ENCODE measurements around the gene HABP2. TPM values are rescaled to one million over a fixed set of nuclear protein-coding genes. Genes with fewer than 3 reads are reported as not detected.

HABP2 gene
- total RNA-seq, 4 donors from 2014 or later, result 0.72 TPM; not detected in 3

GRCh38 chr10:113603057-113603777, 50.4 kb downstream of the HABP2 start:
- H3K9me3 ChIP-seq, result no peaks in the 10 kb centered on the region
- 87% methylated on average over 13 of the region's 13 CpGs for WGBS
- TF ChIP-seq POLR2AphosphoS5 (IDR thresholded peaks at IDR 0.05) (no peak), POLR2A (IDR thresholded peaks at IDR 0.05) (no peak), CTCF (IDR thresholded peaks at IDR 0.05) (no peak), EP300 (IDR thresholded peaks at IDR 0.05) (no peak)

GRCh38 chr10:113604572-113604971, 51.7 kb downstream of the HABP2 start:
- H3K9me3 ChIP-seq, result no peaks in the 10 kb centered on the region
- TF ChIP-seq CTCF (IDR thresholded peaks at IDR 0.05) (no peak), POLR2A (IDR thresholded peaks at IDR 0.05) (no peak), EP300 (IDR thresholded peaks at IDR 0.05) (no peak), POLR2AphosphoS5 (IDR thresholded peaks at IDR 0.05) (no peak)
- no peak for DNase-seq (ENCODE audit: low spot score in 2 of 2)
- H3K27me3 ChIP-seq, result peaks cover 7% of the 10 kb centered on the region
- WGBS, result 89% methylated on average over 10 of the region's 12 CpGs
- H3K4me3 ChIP-seq, result no peak overlapping the region
- H3K36me3 ChIP-seq, result no peaks in the 10 kb centered on the region
- no peak overlapping the region for H3K27ac ChIP-seq
- H3K4me1 ChIP-seq, result no peaks in the 10 kb centered on the region

More at GRCh38 chr10:113603057-113603777, 50.4 kb downstream of the HABP2 start:
- no peak overlapping the region for H3K27ac ChIP-seq
- no peaks in the 10 kb centered on the region for H3K36me3 ChIP-seq
- DNase-seq (ENCODE audit: low spot score in 2 of 2), result no peak
- H3K27me3 ChIP-seq, result peaks cover 14% of the 10 kb centered on the region
- H3K4me1 ChIP-seq, result no peaks in the 10 kb centered on the region
- H3K4me3 ChIP-seq, result no peak overlapping the region

GRCh38 chr10:113605268-113605978, 52.6 kb downstream of the HABP2 start:
- Histone ChIP-seq H3K27me3 (peaks cover 5% of the 10 kb centered on the region), H3K4me3 (no peak overlapping the region), H3K9me3 (no peaks in the 10 kb centered on the region), H3K36me3 (no peaks in the 10 kb centered on the region), H3K27ac (no peak overlapping the region), H3K4me1 (no peaks in the 10 kb centered on the region)
- WGBS, result 70% methylated on average over 13 of the region's 13 CpGs
- TF ChIP-seq POLR2AphosphoS5 (IDR thresholded peaks at IDR 0.05) (no peak), CTCF (IDR thresholded peaks at IDR 0.05) (no peak), EP300 (IDR thresholded peaks at IDR 0.05) (no peak), POLR2A (IDR thresholded peaks at IDR 0.05) (no peak)
- no peak for DNase-seq (ENCODE audit: low spot score in 2 of 2)

GRCh38 chr10:113609704-113610108, 56.9 kb downstream of the HABP2 start:
- Histone ChIP-seq H3K4me1 (no peaks in the 10 kb centered on the region), H3K36me3 (no peaks in the 10 kb centered on the region), H3K27ac (no peak overlapping the region), H3K9me3 (no peaks in the 10 kb centered on the region), H3K4me3 (no peak overlapping the region), H3K27me3 (no peaks in the 10 kb centered on the region)
- no peak for DNase-seq (ENCODE audit: low spot score in 2 of 2)
- WGBS, result 84% methylated on average over 4 of the region's 4 CpGs
- TF ChIP-seq POLR2A (IDR thresholded peaks at IDR 0.05) (no peak), POLR2AphosphoS5 (IDR thresholded peaks at IDR 0.05) (no peak), EP300 (IDR thresholded peaks at IDR 0.05) (no peak)

GRCh38 chr10:113610631-113611601, 58.1 kb downstream of the HABP2 start:
- no peak for TF ChIP-seq EP300 (IDR thresholded peaks at IDR 0.05)
- no peak for TF ChIP-seq CTCF (IDR thresholded peaks at IDR 0.05)
- no peak for TF ChIP-seq POLR2A (IDR thresholded peaks at IDR 0.05)
- no peak for TF ChIP-seq POLR2AphosphoS5 (IDR thresholded peaks at IDR 0.05)
- no peaks in the 10 kb centered on the region for H3K9me3 ChIP-seq
- 41% methylated on average over 26 of the region's 26 CpGs for WGBS
- DNase-seq (ENCODE audit: low spot score in 2 of 2), result no peak
- H3K27me3 ChIP-seq, result peaks cover 11% of the 10 kb centered on the region
- no peaks in the 10 kb centered on the region for H3K4me1 ChIP-seq
- H3K4me3 ChIP-seq, result no peak overlapping the region
- H3K27ac ChIP-seq, result no peak overlapping the region
- no peaks in the 10 kb centered on the region for H3K36me3 ChIP-seq

Data from suprapubic skin (tissue), 4 donors.